Measurements from ENCODE around the gene BEX5. TPM values are rescaled to one million over a fixed set of nuclear protein-coding genes. Genes with fewer than 3 reads are reported as not detected.
"Not testable (repeated sequence)": the region's sequence is repeated elsewhere in the genome, so short reads cannot be mapped to it uniquely, and the experiment has no call there.

The BEX5 gene
- total and polyA plus RNA-seq, 4 donors: 1.9 to 11.7 (median 6.9) TPM

- peaks cover 5 to 53% (median 26%) of the 10 kb centered on the region in 3 donors for H3K27me3 ChIP-seq (ENCODE audit: control insufficient read depth in 3 of 3, insufficient read depth in 3 of 3, low read length in 2 of 3)
- no peak for TF ChIP-seq CTCF (IDR thresholded peaks at IDR 0.05; ENCODE audit: control extremely low read depth, extremely low read depth)
- ATAC-seq (ENCODE audit: insufficient read depth, low FRiP score): no peak
- H3K4me3 ChIP-seq: no peak overlapping the region
- H3K4me1 ChIP-seq (ENCODE audit: control insufficient read depth in 5 of 5, insufficient read depth in 5 of 5, low read length in 5 of 5): peaks cover 0 to 2% (median 0%) of the 10 kb centered on the region in 5 donors
- no peak overlapping the region for H3K27ac ChIP-seq (ENCODE audit: low read depth in 1 of 2, low read length in 1 of 2)
- WGBS, 2 donors: 29 to 67% methylated on average over 1 of the region's 1 CpG
- DNase-seq: peak in 1 of 3 donors; percentile 2
- H3K9ac ChIP-seq (ENCODE audit: insufficient read depth in 1 of 2, low read length in 2 of 2): no peak overlapping the region
- no peaks in the 10 kb centered on the region for H3K36me3 ChIP-seq (ENCODE audit: control insufficient read depth in 4 of 4, insufficient read depth in 4 of 4, low read length in 4 of 4)
- no peaks in the 10 kb centered on the region for H3K9me3 ChIP-seq (ENCODE audit: control insufficient read depth in 4 of 4, insufficient read depth in 3 of 4, low read length in 3 of 4)
Observed at GRCh38 chrX:102129473-102129872, 26.3 kb downstream of the BEX5 start.

GRCh38 chrX:102126863-102127262, 28.9 kb downstream of the BEX5 start:
- no peak overlapping the region for H3K27ac ChIP-seq (ENCODE audit: low read depth in 1 of 2, low read length in 1 of 2)
- ATAC-seq (ENCODE audit: insufficient read depth, low FRiP score): no peak
- TF ChIP-seq CTCF (IDR thresholded peaks at IDR 0.05; ENCODE audit: control extremely low read depth, extremely low read depth): no peak
- H3K9ac ChIP-seq (ENCODE audit: insufficient read depth in 1 of 2, low read length in 2 of 2): no peak overlapping the region
- H3K36me3 ChIP-seq (ENCODE audit: control insufficient read depth in 4 of 4, insufficient read depth in 4 of 4, low read length in 4 of 4): no peaks in the 10 kb centered on the region
- H3K9me3 ChIP-seq (ENCODE audit: control insufficient read depth in 4 of 4, insufficient read depth in 3 of 4, low read length in 3 of 4): no peaks in the 10 kb centered on the region
- H3K4me1 ChIP-seq (ENCODE audit: control insufficient read depth in 5 of 5, insufficient read depth in 5 of 5, low read length in 5 of 5): peaks cover 0 to 2% (median 0%) of the 10 kb centered on the region in 5 donors
- DNase-seq: no peak
- peaks cover 5 to 48% (median 25%) of the 10 kb centered on the region in 3 donors for H3K27me3 ChIP-seq (ENCODE audit: control insufficient read depth in 3 of 3, insufficient read depth in 3 of 3, low read length in 2 of 3)
- no peak overlapping the region for H3K4me3 ChIP-seq
- 49 to 61% methylated on average over 8 of the region's 8 CpGs for WGBS, 2 donors

- not testable (repeated sequence) for H3K4me3 ChIP-seq
Observed at GRCh38 chrX:102126080-102126818, 29.5 kb downstream of the BEX5 start.

GRCh38 chrX:102125436-102125835, 30.3 kb downstream of the BEX5 start, which contains the start of gene TCEAL2:
TCEAL2 (plus strand) TSS chrX:102125679; CDS start chrX:102126831, 1,152 bp downstream.
- peak; percentile 68 for ATAC-seq (ENCODE audit: insufficient read depth, low FRiP score)
- peak; percentile 0 to 18 (median 4) for DNase-seq
- not testable (repeated sequence) for H3K9ac ChIP-seq (ENCODE audit: insufficient read depth in 1 of 2, low read length in 2 of 2); H3K27ac ChIP-seq (ENCODE audit: low read depth in 1 of 2, low read length in 1 of 2); H3K4me1 ChIP-seq (ENCODE audit: control insufficient read depth in 5 of 5, insufficient read depth in 5 of 5, low read length in 5 of 5); H3K4me3 ChIP-seq; H3K9me3 ChIP-seq (ENCODE audit: control insufficient read depth in 4 of 4, insufficient read depth in 3 of 4, low read length in 3 of 4); H3K36me3 ChIP-seq (ENCODE audit: control insufficient read depth in 4 of 4, insufficient read depth in 4 of 4, low read length in 4 of 4)
- peaks cover 5 to 44% (median 25%) of the 10 kb centered on the region in 3 donors for H3K27me3 ChIP-seq (ENCODE audit: control insufficient read depth in 3 of 3, insufficient read depth in 3 of 3, low read length in 2 of 3)
- 0 to 22% methylated on average over 10 to 33 of the region's 38 CpGs for WGBS, 2 donors

More at GRCh38 chrX:102126080-102126818, 29.5 kb downstream of the BEX5 start:
- not testable (repeated sequence) for H3K9me3 ChIP-seq (ENCODE audit: control insufficient read depth in 4 of 4, insufficient read depth in 3 of 4, low read length in 3 of 4); DNase-seq; H3K4me1 ChIP-seq (ENCODE audit: control insufficient read depth in 5 of 5, insufficient read depth in 5 of 5, low read length in 5 of 5); H3K27ac ChIP-seq (ENCODE audit: low read depth in 1 of 2, low read length in 1 of 2); H3K36me3 ChIP-seq (ENCODE audit: control insufficient read depth in 4 of 4, insufficient read depth in 4 of 4, low read length in 4 of 4); H3K9ac ChIP-seq (ENCODE audit: insufficient read depth in 1 of 2, low read length in 2 of 2); ATAC-seq (ENCODE audit: insufficient read depth, low FRiP score)
- WGBS, 2 donors: 17 to 37% methylated on average over 14 to 21 of the region's 21 CpGs
- H3K27me3 ChIP-seq (ENCODE audit: control insufficient read depth in 3 of 3, insufficient read depth in 3 of 3, low read length in 2 of 3): peaks cover 5 to 44% (median 25%) of the 10 kb centered on the region in 3 donors

- H3K36me3 ChIP-seq (ENCODE audit: control insufficient read depth in 4 of 4, insufficient read depth in 4 of 4, low read length in 4 of 4); H3K4me1 ChIP-seq (ENCODE audit: control insufficient read depth in 5 of 5, insufficient read depth in 5 of 5, low read length in 5 of 5); H3K9ac ChIP-seq (ENCODE audit: insufficient read depth in 1 of 2, low read length in 2 of 2); H3K4me3 ChIP-seq; DNase-seq; H3K27ac ChIP-seq (ENCODE audit: low read depth in 1 of 2, low read length in 1 of 2); H3K9me3 ChIP-seq (ENCODE audit: control insufficient read depth in 4 of 4, insufficient read depth in 3 of 4, low read length in 3 of 4); ATAC-seq (ENCODE audit: insufficient read depth, low FRiP score): not testable (repeated sequence)
- 18 to 45% methylated on average over 7 to 9 of the region's 10 CpGs for WGBS, 2 donors
- H3K27me3 ChIP-seq (ENCODE audit: control insufficient read depth in 3 of 3, insufficient read depth in 3 of 3, low read length in 2 of 3): peaks cover 2 to 41% (median 25%) of the 10 kb centered on the region in 3 donors
Observed at GRCh38 chrX:102125014-102125413, 30.8 kb downstream of the BEX5 start.

Data from lung (tissue), 12 donors.